Fibroblast of mammary gland (primary cell): ENCODE measurements around the gene FAS.

Experiments
- DNase-seq: peaks from one replicate; pipeline ENCODE4 v3.0.0-alpha.2; 2010; ENCODE audit warnings: low read depth
- H3K4me3 ChIP-seq: 2 replicates; pipeline ENCODE4 v1.5.1; 2011; ENCODE audit warnings: low read depth, mild to moderate bottlenecking, low read length, moderate library complexity; ENCODE audit not compliant: control insufficient read depth
- TF ChIP-seq, protein P1 (sequence below): conservative IDR thresholded peaks from 2 replicates; pipeline ENCODE4 v1.5.1; 2011; ENCODE audit warnings: low read depth, low read length, inconsistent platforms; ENCODE audit not compliant: control insufficient read depth, insufficient read depth

FAS gene

GRCh38 chr10:88989423-88989822, 1.2 kb upstream of the FAS start:
- no peak for DNase-seq
- TF ChIP-seq, protein P1, sequence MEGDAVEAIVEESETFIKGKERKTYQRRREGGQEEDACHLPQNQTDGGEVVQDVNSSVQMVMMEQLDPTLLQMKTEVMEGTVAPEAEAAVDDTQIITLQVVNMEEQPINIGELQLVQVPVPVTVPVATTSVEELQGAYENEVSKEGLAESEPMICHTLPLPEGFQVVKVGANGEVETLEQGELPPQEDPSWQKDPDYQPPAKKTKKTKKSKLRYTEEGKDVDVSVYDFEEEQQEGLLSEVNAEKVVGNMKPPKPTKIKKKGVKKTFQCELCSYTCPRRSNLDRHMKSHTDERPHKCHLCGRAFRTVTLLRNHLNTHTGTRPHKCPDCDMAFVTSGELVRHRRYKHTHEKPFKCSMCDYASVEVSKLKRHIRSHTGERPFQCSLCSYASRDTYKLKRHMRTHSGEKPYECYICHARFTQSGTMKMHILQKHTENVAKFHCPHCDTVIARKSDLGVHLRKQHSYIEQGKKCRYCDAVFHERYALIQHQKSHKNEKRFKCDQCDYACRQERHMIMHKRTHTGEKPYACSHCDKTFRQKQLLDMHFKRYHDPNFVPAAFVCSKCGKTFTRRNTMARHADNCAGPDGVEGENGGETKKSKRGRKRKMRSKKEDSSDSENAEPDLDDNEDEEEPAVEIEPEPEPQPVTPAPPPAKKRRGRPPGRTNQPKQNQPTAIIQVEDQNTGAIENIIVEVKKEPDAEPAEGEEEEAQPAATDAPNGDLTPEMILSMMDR = no peak
- H3K4me3 ChIP-seq = peak overlapping the region; percentile 91

DNA sequence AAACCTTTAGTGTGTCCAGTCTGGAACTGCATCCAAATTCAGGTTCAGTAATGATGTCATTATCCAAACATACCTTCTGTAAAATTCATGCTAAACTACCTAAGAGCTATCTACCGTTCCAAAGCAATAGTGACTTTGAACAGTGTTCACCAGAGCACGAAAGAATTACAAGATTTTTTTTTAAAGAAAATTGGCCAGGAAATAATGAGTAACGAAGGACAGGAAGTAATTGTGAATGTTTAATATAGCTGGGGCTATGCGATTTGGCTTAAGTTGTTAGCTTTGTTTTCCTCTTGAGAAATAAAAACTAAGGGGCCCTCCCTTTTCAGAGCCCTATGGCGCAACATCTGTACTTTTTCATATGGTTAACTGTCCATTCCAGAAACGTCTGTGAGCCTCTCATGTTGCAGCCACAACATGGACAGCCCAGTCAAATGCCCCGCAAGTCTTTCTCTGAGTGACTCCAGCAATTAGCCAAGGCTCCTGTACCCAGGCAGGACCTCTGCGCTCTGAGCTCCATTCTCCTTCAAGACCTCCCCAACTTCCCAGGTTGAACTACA, 694 bp upstream of the FAS start:
- peak overlapping the region; percentile 91 for H3K4me3 ChIP-seq
- peak; percentile 96 for DNase-seq
- TF ChIP-seq, protein P1 = no peak

GRCh38 chr10:88991161-88991898, 732 bp downstream of the FAS start:
- DNase-seq = peak; percentile 81
- H3K4me3 ChIP-seq = peak overlapping the region; percentile 91
- TF ChIP-seq, protein P1 = no peak

- TF ChIP-seq, protein P1 = no peak
- DNase-seq = no peak
- H3K4me3 ChIP-seq = peak overlapping the region; percentile 91
These were observed 1.3 kb downstream of the FAS start for GRCh38 chr10:88991899-88992320.

DNA sequence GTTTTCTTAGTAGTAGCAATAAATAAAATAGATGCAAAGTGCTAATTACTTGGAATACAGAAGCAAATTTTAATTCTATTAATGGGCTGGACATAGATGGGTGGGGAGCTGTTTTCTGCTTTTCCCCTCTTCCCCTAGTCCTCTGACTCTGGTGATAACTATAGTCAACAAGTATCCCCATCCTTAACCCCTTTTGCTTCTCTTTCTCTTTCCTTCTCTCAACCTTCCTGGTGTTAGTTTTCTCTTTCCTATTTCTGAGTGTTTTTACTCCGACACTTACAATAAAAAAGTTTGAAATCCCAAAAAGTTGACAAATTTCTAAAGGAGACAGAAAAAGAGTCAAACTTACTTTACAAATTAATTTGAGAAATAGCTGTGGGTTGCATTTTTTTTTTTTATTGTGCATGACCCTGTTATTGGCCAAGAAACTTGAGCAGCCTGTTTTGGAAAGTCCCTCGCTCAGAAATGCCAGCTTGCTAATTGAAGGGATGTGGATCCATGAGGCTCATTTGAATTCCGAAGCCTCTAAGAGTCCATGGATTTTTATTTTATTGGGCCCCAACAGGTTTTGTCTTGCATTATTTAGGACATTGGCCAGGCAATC, 2.4 kb downstream of the FAS start:
- peak overlapping the region; percentile 91 for H3K4me3 ChIP-seq
- TF ChIP-seq, protein P1 = no peak
- peak; percentile 60 for DNase-seq

- TF ChIP-seq, protein P1 = no peak
- DNase-seq = peak; percentile 44
- peak overlapping the region; percentile 5 for H3K4me3 ChIP-seq
These were observed 3.4 kb downstream of the FAS start for GRCh38 chr10:88994019-88994418.
